HG03064 (cell line): ENCODE results near the gene PARVA.
"Not testable (repeated sequence)": the region's sequence is repeated elsewhere in the genome, so short reads cannot be mapped to it uniquely, and the experiment has no call there.

Source experiments
- ATAC-seq: cut with Tn5 transposase; IDR thresholded peaks from one replicate; pipeline ENCODE4 v1.9.1; 2021; ENCODE audit warnings: low read depth; ENCODE audit not compliant: unreplicated experiment

The PARVA gene, protein sequence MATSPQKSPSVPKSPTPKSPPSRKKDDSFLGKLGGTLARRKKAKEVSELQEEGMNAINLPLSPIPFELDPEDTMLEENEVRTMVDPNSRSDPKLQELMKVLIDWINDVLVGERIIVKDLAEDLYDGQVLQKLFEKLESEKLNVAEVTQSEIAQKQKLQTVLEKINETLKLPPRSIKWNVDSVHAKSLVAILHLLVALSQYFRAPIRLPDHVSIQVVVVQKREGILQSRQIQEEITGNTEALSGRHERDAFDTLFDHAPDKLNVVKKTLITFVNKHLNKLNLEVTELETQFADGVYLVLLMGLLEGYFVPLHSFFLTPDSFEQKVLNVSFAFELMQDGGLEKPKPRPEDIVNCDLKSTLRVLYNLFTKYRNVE

DNA sequence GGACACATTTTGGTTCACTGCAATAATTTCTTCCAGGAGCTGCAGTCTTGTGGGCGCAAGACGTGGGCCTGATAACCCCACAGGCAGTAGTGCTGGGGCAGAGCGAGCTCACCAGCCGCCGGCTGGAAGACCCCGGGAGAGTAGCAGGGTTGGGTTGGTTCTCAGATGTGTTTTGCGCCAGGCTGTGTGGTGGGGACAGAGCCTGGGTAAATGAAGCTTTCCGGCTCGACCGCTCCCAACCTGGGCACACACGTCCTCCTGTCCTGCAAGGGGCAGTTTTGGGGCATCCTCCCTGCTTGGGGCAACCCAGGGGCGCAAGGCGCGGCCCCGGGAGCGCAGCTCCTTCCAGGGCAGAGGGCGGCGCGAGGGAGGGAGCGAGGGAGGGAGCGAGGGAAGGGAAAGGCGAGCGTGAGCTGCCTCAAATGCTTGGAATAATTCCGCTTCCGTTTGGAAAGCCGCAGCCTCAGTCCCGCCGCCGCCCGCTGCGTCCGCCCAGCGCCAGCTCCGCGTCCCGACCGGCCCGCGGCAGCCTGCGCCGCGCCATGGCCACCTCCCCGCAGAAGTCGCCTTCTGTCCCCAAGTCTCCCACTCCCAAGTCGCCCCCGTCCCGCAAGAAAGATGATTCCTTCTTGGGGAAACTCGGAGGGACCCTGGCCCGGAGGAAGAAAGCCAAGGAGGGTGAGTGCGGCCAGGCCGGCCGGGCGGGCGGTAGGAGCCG lies at the start of gene PARVA:
Gene PARVA, plus strand, starts transcription at position 466 of the 718 bp plus-strand sequence. Its CDS starts 77 bp downstream, at position 543.
- no peak for ATAC-seq

- no peak for ATAC-seq
Observed at GRCh38 chr11:12329169-12329568, 48.2 kb upstream of the PARVA start.

DNA sequence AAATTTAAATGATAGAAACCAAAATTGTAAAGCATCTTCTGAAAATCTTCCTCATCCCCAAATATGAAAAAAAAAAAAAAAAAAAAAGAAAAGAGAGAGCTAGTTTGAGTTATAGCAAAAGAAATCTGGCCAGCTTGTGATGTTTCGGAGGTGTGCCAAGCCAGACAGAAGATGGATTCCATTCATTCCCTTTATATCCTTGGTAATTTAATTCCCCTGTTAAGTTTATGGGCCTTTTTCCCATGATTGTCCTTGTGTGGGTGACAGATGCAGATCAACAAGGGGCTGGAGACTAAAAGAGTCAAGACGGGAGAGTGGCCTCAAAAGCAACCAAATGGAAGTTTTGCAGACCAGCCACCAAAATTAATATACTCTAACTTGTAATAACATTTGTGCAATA lies 47.6 kb upstream of the PARVA start:
- ATAC-seq = no peak

DNA sequence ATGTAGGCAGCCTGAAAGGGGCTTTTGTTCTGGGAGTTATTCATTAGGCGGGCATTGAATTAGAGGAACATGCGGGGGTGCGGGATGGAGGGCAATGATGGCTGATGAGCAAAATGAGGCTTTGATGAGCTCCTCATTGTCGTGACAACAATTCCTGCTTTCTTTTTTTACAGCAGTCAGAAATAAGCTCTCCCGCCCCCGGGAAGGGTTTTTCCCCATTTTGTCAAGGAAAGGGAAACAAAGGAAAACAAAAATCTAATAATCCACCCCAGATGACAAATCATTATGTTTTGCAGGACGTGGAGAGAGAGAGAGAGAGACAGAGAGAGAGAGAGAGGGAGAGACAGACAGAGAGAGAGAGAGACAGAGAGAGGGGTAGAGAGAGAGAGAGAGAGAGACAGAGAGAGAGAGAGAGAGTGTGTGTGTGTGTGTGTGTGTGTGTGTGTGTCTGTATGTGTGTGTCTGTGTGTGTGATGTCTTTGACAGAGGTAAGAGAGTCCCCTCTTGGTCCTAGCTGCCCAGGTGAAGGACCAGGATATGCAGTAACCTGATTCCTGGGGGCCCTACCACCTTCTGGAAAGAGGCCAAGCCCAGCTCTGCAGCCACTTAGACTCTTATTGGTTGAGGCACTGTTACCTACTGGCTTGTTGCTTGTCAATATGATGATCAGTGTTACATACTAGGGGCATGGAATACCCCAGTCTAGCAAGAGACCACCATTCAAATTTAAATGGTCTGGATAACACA lies 46.7 kb upstream of the PARVA start:
- no peak for ATAC-seq

DNA sequence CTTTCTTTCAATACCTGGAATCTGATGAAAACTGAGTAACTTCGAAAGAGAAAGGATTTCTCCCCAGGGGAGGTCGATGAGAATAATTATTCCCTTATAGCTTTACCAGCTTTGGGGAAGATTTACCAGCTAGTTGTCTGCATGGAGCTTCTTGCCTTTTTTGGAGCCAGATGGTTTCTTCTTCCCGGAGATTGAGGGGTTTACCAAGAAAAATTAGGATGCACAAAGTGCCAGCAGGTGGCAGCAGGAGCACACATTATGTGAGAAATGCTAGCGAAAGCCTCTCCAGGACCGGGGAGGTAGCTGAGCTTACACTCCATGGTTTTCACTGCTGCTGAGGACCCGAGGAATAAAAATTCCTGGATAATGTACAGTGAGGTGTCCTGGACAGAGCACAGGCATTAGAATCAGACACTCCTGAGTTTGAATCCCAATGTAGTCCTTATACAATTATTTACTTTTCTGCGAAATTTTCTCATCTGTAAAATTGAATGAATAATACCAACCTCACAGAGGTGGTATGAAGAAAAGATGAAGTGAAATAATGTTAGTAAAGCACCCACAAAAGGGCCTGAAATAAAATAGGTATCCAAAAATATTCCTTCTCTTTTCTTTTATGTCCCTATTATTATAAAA lies 46.0 kb upstream of the PARVA start:
- no peak for ATAC-seq

GRCh38 chr11:12343526-12343925 lies 33.8 kb upstream of the PARVA start:
- no peak for ATAC-seq

- ATAC-seq = no peak
Observed at GRCh38 chr11:12353534-12353933, 23.8 kb upstream of the PARVA start.

GRCh38 chr11:12354750-12355545 lies 22.4 kb upstream of the PARVA start:
- no peak for ATAC-seq

- no peak for ATAC-seq
Observed at GRCh38 chr11:12356944-12357655, 20.3 kb upstream of the PARVA start.

DNA sequence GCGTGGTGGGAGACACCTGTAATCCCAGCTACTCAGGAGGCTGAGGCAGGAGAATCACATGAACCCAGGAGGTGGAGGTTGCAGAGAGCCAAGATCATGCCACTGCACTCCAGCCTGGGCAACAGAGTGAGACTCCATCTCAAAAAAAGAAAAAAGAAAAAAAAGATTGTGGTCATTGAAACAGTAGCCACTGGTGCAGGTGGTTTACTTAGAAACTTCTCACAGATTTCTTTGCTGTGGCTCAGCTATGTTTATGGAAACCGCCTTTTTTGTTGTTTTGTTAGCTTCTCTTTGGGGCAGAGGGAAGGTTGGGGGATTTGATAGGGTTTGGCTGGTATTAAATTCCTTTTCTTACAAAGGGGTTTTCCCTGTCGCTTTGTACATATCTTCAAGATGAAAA lies 19.7 kb upstream of the PARVA start:
- not testable (repeated sequence) for ATAC-seq

- ATAC-seq = no peak
Observed at GRCh38 chr11:12358302-12359188, 18.8 kb upstream of the PARVA start.

GRCh38 chr11:12359761-12360160 lies 17.6 kb upstream of the PARVA start:
- ATAC-seq = no peak

- ATAC-seq = no peak
Observed at GRCh38 chr11:12361682-12362081, 15.7 kb upstream of the PARVA start.

- no peak for ATAC-seq
Observed at GRCh38 chr11:12362857-12363256, 14.5 kb upstream of the PARVA start.

GRCh38 chr11:12363373-12363772 lies 14.0 kb upstream of the PARVA start:
- ATAC-seq = no peak

DNA sequence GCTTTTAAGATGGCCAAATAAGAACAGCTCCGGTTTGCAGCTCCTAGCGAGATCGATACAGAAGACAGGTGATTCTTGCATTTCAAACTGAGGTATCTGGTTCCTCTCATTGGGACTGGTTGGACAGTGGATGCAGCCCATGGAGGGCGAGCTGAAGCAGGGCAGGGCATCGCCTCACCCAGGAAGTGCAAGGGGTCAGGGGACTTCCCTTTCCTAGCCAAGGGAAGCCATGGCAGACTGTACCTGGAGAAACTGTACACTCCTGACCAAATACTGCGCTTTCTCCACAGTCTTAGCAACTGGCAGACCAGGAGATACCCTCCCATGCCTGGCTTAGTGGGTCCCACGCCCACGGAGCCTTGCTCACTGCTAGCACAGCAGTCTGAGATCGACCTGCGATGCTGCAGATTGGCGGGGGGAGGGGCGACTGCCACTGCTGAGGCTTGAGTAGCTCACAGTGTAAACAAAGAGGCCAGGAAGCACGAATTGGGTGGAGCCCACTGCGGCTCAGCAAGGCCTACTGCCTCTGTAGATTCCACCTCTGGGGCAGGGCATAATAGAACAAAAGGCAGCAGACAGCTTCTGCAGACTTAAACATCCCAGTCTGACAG lies 11.3 kb upstream of the PARVA start:
- not testable (repeated sequence) for ATAC-seq

GRCh38 chr11:12367057-12367456 lies 10.3 kb upstream of the PARVA start:
- ATAC-seq = not testable (repeated sequence)

DNA sequence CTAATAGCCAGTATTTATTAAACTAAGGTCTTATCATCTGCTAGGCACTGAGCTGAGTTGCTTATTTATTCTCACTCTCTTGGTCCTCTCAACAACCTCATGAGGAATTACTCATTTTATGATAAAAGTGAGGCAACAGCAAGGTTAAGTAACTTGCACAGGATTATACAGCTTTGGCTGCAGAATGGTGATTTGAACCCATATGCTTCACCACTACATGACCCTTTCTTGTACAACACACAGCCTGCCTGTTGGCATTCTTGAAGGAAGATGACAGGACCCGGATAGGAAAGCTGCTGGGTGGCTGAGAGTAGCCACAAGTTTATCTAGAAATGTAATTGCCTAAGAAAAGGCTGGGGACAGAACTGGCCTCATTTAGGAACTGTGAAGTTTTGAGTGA lies 5.3 kb upstream of the PARVA start:
- no peak for ATAC-seq
